ENCODE data around the gene SRF.

SRF gene

DNA sequence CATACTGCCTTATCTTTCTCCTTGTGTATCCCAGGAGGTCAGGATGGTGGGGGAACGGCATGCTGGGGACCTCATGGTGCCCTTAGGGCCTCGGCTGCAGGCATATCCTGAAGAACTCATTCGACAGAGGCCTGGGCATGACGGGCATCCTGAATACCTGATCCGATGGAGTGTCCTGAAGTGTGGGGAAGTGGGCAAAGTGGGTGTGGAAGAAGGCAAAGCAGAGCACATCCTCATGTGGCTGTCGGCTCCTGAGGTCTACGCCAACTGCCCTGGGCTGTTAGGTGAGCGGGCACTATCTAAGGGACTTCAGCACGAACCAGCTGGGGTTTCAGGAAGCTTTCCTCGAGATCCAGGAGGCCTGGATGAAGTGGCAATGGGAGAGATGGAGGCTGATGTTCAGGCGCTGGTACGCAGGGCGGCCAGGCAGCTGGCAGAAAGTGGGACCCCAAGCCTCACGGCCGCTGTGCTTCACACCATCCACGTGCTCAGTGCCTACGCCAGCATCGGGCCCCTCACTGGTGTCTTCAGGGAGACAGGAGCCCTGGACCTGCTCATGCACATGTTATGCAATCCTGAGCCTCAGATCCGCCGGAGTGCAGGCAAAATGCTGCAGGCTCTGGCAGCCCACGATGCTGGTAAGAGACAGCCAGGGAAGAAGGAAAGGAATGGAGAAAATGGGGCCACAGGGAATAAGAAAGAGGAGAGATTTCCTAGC, 13.4 kb downstream of the SRF start:
- no peak for DNase-seq

DNA sequence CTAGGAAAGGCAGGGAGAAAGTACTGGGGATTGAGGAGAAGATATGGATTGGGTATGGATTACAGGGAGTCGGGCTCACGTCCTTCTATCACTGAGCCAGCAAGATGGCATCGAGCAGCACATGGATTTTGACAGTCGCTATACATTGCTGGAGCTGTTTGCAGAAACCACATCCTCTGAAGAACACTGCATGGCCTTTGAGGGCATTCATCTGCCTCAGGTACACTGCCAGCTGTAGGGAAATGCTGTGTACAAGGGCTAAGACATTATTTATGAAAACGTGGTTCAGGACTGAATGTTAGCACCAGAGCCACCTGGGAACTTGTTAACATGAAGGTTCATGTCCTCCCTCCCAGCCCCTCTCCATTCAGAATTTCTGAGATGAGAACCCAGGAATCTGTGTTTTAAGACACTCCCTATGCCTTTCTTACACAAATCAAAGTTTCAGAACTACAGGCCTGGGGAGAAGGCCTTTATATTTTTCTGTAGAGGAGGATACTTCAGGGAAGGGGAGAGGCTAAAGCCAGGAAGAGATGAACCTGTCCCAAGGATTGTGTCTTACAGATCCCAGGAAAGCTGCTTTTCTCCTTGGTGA, 14.4 kb downstream of the SRF start:
- no peak for DNase-seq

GRCh38 chr6:43186019-43186418, 14.9 kb downstream of the SRF start:
- DNase-seq, result no peak

DNA sequence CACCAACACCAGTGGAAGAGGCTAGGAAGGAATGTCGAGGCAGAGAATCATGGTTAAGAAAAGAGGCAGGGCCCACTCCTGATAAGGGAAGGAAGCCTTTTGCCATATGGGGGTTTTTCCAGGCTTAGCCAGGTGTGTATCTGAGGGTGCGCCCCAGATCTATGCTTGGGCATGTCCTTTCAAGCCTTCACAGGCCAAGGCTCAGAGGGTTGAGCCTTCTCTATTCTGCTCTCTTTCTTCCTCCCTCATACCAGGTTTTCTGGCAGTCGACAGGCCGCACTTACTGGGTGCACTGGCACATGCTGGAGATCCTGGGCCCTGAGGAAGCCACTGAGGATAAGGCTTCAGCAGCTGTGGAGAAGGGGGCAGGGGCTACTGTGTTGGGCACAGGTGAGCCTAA, 15.6 kb downstream of the SRF start:
- no peak for DNase-seq

DNA sequence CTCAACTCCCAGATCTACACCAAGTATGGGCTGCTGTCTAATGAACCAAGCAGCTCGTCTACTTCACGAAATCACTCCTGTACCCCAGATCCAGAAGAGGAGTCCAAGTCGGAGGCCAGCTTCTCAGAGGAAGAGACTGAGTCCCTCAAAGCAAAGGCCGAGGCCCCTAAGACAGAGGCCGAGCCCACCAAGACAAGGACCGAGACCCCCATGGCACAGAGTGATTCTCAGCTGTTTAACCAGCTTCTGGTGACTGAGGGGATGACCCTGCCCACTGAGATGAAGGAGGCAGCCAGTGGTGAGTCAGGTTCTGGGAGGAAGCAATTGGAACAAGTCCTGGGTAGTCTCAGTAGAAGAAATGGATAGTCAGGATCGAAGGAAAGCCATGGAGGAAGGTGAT, 16.8 kb downstream of the SRF start:
- DNase-seq, result no peak

DNA sequence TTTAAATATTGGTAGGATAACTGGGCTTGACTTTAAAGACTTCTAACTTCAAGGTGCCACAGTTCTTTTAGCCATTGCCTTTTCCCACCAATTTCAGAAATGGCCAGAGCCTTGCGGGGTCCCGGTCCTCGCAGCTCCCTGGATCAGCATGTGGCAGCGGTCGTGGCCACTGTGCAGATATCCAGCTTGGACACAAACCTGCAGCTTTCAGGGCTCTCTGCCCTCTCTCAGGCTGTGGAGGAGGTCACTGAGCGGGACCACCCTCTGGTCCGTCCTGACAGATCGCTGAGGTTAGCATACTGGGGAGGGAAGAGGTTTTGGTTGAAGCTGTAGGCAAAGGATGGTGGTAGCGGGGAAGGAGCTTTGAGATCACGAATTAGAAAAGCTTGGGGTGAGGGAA, 17.4 kb downstream of the SRF start:
- no peak for DNase-seq

GRCh38 chr6:43189776-43190304, 18.8 kb downstream of the SRF start:
- no peak for DNase-seq

GRCh38 chr6:43192911-43193310, 21.8 kb downstream of the SRF start:
- no peak for DNase-seq

GRCh38 chr6:43193929-43194328, 22.9 kb downstream of the SRF start:
- no peak for DNase-seq

- no peak for DNase-seq
Measured at GRCh38 chr6:43196337-43196736, 25.3 kb downstream of the SRF start.

GRCh38 chr6:43199912-43200311, 28.8 kb downstream of the SRF start:
- DNase-seq, result no peak

GRCh38 chr6:43200541-43200940, 29.5 kb downstream of the SRF start:
- no peak for DNase-seq

DNA sequence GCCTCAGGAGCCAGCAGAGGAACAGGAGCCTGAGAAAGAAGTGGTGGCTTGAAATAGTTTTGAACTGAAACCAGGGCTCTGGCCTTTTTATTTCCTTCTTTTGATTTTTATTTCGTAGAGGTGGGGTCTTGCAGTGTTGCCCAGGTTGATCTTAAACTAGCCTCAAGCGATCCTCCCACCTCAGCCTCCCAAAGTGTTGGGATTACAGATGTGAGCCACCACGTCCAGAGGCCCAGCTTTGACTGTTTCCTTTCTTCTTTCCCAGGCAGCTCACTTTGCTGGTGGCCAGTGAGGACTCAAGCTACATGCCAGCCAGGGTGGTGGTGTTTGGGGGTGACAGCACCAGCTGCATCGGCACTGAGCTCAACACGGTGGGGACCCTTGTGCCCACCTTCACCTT, 31.4 kb downstream of the SRF start:
- DNase-seq, result no peak

GRCh38 chr6:43203029-43203717, 32.1 kb downstream of the SRF start:
- DNase-seq, result no peak

DNA sequence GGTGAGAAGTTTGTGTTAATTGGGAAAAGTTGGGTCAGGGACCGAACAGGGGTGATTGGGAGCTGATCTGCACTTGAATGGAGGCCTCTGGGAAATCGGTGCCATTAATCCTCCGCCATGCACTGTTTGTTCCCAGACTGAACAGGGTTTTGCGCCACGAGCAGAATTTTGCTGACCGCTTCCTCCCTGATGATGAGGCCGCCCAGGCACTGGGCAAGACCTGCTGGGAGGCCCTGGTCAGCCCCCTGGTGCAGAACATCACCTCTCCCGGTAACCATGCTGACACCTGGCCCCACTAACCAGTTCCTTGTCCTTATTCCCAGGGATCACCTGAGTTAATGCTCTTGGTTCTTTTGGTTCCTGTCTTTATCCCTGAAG, 32.6 kb downstream of the SRF start:
- no peak for DNase-seq

DNA sequence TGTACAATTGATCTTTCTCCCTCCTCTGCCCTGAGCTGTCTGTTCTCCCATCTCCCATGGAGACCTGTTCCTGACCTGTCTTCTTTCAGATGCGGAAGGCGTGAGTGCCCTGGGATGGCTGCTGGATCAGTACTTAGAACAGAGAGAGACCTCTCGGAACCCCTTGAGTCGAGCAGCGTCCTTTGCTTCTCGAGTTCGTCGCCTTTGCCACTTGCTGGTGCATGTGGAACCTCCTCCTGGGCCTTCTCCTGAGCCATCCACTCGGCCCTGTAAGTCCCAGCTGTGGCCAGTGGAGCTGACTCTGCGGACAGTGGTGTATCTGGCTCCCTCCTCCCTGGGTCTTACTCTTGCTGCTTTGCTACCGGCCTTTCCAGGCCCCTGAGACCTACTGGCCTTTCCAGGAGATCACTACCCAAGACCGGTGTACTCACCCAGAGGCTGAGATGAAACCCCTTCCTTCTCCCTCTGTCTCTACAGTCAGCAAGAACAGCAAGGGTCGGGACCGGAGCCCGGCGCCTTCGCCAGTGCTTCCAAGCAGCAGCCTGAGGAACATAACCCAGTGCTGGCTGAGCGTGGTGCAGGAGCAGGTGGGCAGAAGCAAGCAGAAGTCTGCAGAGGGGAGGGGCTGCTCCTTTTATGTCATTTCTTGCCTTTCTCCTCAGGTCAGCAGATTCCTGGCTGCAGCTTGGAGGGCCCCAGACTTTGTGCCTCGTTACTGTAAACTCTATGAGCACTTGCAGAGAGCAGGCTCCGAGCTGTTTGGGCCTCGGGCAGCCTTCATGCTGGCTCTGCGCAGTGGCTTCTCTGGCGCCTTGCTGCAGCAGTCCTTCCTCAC, 33.4 kb downstream of the SRF start:
- DNase-seq, result no peak

DNA sequence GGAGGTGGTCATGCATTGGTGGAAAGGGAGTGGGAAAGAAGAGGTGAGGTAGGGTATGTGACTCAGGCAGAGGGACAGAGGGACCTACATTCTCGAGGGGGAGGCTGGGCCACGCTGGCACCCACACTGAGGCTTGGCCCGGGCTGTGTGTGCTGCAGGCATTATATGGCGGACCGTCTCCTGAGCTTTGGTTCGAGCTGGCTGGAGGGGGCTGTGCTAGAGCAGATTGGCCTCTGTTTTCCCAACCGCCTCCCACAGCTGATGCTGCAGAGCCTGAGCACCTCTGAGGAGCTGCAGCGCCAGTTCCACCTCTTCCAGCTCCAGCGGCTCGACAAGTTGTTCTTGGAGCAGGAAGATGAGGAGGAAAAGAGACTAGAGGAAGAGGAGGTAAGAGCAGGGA, 34.8 kb downstream of the SRF start:
- no peak for DNase-seq

DNA sequence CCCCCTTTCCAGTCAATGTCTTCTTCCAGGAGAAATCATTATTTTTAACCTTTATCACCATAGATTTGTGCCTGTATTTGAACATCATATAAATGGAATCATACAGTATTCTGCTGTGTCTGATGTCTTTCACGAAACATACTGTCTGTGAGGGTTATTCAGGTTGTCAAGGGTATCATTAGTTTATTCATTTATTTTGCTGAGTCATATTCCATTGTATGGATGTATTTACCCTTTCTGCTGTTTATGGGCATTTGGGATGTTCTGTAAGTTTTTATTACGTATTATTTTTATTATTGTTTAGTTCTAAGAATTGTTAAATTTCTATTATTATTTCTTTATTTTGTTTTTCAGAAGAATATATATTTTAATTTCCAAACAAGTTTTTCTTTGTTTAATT, 36.2 kb downstream of the SRF start:
- no peak for DNase-seq

DNA sequence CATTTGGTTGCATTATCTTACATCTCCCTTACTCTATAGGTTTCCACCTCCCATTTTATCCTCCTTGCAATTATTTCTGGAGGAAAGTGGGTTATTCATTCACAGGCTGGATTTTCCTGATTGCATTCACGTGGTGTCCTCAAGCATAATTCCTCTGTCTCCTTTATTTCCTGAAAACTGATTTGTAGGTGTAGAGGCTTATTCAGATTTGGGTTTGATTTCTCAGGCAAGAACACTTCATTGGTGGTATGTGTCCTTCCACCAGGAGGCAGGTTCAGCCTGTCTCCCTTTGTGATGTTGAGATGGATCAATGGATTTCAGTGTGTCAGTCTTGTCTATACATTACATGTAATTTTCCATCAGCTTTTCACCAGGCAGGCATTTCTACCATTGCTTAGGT, 40.9 kb downstream of the SRF start:
- DNase-seq, result no peak

- no peak for DNase-seq
Measured at GRCh38 chr6:43213431-43213830, 42.4 kb downstream of the SRF start.

DNA sequence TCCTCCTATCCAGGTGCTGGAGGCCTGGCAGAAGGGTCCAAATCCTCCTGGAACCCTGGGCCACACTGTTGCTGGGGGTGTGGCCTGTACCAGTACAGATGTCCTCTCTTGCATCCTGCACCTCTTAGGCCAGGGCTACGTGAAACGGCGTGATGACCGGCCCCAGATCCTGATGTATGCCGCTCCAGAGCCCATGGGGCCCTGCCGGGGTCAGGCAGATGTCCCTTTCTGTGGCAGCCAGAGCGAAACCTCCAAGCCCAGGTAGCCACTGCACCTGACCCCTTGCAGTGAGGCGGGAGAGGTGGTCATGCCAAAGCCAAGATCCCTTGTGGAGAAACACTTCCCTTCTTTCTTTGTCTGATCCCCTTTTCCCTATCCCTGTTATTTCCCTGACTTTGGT, 44.0 kb downstream of the SRF start:
- no peak for DNase-seq

DNA sequence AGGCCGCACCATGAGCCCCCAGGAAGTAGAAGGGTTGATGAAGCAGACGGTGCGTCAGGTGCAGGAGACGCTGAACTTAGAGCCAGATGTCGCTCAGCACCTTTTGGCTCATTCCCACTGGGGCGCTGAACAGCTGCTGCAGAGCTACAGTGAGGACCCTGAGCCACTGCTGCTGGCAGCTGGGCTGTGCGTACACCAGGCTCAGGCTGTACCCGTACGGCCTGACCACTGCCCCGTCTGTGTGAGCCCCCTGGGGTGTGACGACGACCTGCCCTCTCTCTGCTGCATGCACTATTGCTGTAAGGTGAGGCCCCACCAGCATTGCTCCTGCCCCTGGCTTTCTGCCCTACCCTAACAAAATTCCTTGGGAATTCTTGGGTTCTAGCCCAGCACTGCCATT, 45.1 kb downstream of the SRF start:
- no peak for DNase-seq

GRCh38 chr6:43217351-43217750, 46.3 kb downstream of the SRF start:
- DNase-seq, result peak; percentile 69
